Stimulated activated CD8-positive, alpha-beta memory T cell treated with anti-CD3 and anti-CD28 coated beads, Interleukin-12 subunit alpha, Interleukin-12 subunit beta, amount 100 ng/mL, for 24 hours (primary cell): ENCODE data around the gene CRIP2.

ENCODE experiments used
- DNase-seq: peaks from one replicate; pipeline ENCODE4 v3.0.0-alpha.2; 2020; ENCODE audit errors: extremely low read depth

The CRIP2 gene

DNA sequence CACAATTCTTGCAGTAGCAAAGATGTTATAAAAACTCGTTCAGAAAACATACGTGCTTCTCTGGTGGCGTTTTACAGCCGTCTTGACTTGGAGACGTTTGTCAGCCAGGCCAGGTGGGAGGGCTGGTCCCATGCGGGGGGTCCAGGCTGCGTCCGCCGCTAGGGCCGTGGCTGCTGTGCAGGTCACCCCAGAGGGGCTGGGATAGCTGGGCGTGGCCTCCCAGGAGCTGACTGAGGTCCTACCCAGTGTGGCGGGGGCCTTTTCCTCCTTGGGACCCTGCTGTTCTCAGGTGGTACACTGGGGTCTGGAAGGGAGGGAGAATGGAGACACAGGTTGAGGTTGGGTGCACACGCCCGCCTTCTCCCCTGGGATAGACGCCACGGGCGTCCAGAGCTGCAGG is 29.8 kb upstream of the CRIP2 start:
- no peak for DNase-seq

DNA sequence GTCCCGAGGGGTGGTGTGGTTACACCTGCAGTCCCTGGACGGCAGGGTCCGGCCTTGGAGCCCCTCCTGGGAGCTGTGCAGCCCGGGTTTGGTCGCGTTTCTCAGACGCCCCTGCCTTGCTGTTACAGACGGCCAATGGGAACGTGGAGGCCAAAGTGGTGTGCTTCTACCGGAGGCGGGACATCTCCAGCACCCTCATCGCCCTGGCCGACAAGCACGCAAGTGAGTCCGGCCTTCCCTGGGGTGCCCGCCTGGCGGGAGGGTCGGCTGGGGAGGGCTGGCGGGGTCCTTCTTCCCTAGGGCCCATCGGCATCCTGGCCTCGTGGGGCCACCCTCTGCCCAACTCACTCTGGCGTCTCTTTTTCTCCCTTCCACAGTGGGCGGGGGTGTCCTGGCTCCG is 29.3 kb upstream of the CRIP2 start:
- DNase-seq = no peak

DNA sequence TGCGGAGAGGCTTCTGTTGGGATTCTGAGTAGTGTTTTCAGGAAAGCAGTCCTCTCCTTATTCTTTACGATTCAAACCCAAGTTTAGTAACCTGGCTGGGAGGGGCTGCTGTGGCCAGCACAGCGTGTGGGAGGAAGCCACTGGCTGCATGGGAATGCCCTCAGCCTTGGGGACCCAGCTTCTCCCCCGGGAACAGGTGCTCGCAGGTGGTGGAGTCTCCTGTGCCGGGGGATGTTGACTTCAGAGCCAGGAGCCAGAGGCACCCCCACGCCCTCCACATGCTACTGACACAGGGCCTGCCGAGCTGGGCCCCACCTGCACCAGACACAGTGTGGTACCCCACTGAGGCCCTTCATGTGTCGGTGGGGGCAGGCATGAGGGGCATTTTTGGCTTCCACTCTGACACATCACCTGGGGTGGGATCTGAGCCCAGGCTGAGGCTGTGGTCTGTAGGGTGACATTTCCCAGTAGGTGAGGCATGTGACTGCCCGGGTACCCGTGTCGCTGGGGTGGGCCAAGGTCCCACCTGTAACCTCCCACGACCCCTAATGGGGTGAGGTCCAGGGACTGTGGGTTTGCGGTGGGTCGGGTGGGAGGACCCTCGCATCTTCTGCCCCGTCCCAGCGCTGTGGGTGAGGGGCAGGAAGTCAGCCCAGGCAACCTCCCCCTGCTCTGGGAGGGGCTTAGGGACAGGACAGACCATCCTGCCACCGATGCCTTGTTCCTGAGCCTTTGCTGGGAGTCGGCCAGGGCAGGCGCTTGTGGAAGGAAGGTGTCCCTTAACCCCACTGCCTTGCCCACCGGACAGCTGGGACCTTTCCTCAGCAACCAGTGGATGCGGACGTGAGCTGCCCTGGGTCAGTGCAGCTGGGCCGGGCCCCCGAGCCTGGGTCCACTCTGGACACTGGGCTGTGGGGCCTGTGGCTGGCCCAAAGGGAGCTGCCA is 28.4 kb upstream of the CRIP2 start:
- no peak for DNase-seq

DNA sequence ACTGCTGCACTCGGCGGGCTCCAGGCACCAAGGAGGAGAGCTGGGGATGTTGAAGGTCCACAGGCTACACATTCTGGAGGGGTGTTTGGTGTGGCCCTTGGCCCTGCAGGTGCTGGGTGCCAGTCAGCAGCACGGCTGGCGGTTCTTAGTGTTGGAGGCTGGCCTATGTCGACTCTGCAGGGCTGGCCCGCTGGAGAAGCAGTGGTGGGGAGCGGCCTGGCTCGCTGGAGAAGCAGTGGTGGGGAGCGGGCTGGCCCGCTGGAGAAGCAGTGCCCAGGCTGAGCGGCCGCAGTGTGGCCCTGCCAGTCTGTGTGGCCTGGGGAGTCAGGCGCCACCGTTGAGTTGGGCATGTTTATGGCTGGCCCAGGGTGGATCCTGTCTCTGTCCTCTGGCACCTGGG is 27.6 kb upstream of the CRIP2 start:
- DNase-seq = no peak

GRCh38 chr14:105447651-105448640 is 26.7 kb upstream of the CRIP2 start:
- DNase-seq = no peak

GRCh38 chr14:105448706-105449111 is 25.9 kb upstream of the CRIP2 start:
- peak; percentile 16 for DNase-seq

DNA sequence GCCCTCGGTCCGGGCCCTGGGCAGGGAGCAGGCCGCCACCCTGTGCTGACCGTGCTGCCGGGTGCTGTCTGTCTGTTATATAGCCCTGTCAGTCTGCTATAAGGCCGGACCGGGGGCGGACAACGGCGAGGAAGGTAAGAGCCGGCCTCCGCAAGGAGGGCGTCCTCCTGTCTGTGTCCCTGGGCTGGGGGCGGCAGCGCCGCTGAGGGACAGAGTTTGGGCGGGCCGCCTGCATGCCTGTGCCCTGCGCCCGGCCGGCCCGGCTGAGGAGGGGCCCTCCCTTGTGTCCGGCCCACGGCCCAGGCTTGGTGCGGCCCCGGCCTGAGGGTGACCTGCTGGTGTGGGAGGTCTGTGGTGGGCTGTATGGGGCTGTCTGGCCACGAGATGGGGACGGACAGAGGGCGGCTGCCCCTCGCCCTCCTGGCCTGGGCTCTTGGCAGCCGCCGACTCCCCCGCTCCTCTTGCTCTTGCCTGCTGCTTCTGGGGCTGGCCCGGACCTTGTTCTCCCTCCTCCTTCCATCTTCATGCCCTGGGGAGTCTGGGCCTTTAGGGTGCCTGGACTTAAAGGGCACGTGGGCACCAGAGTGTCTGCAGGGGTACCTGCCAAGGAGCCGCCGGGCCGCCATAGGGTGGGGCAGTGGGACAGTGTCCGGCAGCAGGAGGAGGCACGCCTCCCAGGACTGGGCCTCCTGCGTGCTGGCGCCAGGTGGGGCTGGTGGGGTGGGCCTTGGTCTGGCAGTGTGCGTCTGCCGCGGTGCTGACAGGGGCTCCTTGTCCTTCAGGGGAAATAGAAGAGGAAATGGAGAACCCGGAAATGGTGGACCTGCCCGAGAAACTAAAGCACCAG is 25.1 kb upstream of the CRIP2 start:
- no peak for DNase-seq

GRCh38 chr14:105450123-105450505 is 24.5 kb upstream of the CRIP2 start:
- DNase-seq = no peak

GRCh38 chr14:105450864-105451720 is 23.5 kb upstream of the CRIP2 start:
- no peak for DNase-seq

GRCh38 chr14:105452963-105453362 is 21.7 kb upstream of the CRIP2 start:
- no peak for DNase-seq

GRCh38 chr14:105453847-105454246 is 20.8 kb upstream of the CRIP2 start:
- DNase-seq = no peak

- no peak for DNase-seq
These were observed 19.5 kb upstream of the CRIP2 start for GRCh38 chr14:105455086-105455640.

GRCh38 chr14:105455766-105456660 is 18.6 kb upstream of the CRIP2 start:
- no peak for DNase-seq

GRCh38 chr14:105456736-105457617 is 17.6 kb upstream of the CRIP2 start:
- no peak for DNase-seq

GRCh38 chr14:105458010-105458409 is 16.6 kb upstream of the CRIP2 start:
- no peak for DNase-seq

- no peak for DNase-seq
These were observed 16.1 kb upstream of the CRIP2 start for GRCh38 chr14:105458571-105458970.

DNA sequence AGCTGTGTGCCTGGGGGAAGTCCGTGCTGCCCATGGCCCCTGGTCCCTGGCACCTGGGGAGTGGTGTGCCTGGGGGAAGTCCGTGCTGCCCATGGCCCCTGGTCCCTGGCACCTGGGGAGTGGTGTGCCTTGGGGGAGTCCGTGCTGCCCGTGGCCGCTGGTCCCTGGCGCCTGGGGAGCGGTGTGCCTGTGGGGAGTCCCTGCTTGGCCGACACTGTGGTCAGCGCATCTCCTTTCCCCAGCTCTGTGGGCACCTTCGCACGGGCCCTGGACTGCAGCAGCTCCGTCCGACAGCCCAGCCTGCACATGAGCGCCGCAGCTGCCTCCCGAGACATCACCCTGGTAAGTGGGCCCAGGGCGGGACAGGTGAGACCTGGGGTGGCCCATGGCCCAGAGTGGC is 14.5 kb upstream of the CRIP2 start:
- DNase-seq = no peak

DNA sequence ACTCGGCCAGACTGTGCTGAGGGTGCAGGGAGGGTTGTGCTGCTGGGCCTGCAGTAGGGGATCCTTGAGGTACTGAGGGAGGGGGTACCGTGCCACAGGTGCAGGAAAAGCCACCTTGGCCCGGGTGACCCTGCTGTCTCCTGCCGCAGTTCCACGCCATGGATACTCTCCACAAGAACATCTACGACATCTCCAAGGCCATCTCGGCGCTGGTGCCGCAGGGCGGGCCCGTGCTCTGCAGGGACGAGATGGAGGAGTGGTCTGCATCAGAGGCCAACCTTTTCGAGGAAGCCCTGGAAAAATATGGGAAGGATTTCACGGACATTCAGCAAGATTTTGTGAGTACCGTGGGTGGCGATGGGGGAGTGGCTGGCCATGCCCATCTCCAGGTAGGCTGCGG is 14.0 kb upstream of the CRIP2 start:
- DNase-seq = no peak
